GM12892 (cell line): Measurements from ENCODE around the gene WDFY4.

Source experiments
- POLR2A ChIP-seq: IDR thresholded peaks from 2 replicates; pipeline ENCODE4 v1.6.1; 2011; ENCODE audit warnings: low read depth, low read length, control low read depth
- POLR2AphosphoS5 ChIP-seq: IDR thresholded peaks from 2 replicates; pipeline ENCODE4 v1.6.1; 2011; ENCODE audit warnings: low read depth, low read length, control low read depth
- TAF1 ChIP-seq: IDR thresholded peaks from 2 replicates; pipeline ENCODE4 v1.6.1; 2011; ENCODE audit warnings: low read depth, mild to moderate bottlenecking, control low read depth, low read length, borderline replicate concordance

- no peak for TF ChIP-seq POLR2AphosphoS5
- TF ChIP-seq TAF1, result no peak
- TF ChIP-seq POLR2A, result no peak
Measured at GRCh38 chr10:48649349-48649944, 35.2 kb upstream of the WDFY4 start.
